ENCODE measurements around the gene RCOR3.

RCOR3 gene

GRCh38 chr1:211328866-211329475, 69.8 kb downstream of the RCOR3 start:
- no peak for TF ChIP-seq CTCF (IDR thresholded peaks at IDR 0.05; ENCODE audit: extremely low read depth, missing control alignments)
- DNase-seq (ENCODE audit: low spot score), result no peak

- DNase-seq (ENCODE audit: low spot score), result peak; percentile 51
- no peak for TF ChIP-seq CTCF (IDR thresholded peaks at IDR 0.05; ENCODE audit: extremely low read depth, missing control alignments)
These were observed 70.6 kb downstream of the RCOR3 start for GRCh38 chr1:211329764-211330201.

GRCh38 chr1:211330282-211330936, 71.2 kb downstream of the RCOR3 start:
- no peak for TF ChIP-seq CTCF (IDR thresholded peaks at IDR 0.05; ENCODE audit: extremely low read depth, missing control alignments)
- no peak for DNase-seq (ENCODE audit: low spot score)

GRCh38 chr1:211331011-211331709, 72.0 kb downstream of the RCOR3 start:
- no peak for TF ChIP-seq CTCF (IDR thresholded peaks at IDR 0.05; ENCODE audit: extremely low read depth, missing control alignments)
- DNase-seq (ENCODE audit: low spot score), result no peak

GRCh38 chr1:211332036-211332616, 73.0 kb downstream of the RCOR3 start:
- TF ChIP-seq CTCF (IDR thresholded peaks at IDR 0.05; ENCODE audit: extremely low read depth, missing control alignments), result no peak
- no peak for DNase-seq (ENCODE audit: low spot score)

- no peak for DNase-seq (ENCODE audit: low spot score)
- TF ChIP-seq CTCF (IDR thresholded peaks at IDR 0.05; ENCODE audit: extremely low read depth, missing control alignments), result no peak
These were observed 73.7 kb downstream of the RCOR3 start for GRCh38 chr1:211332830-211333229.

- DNase-seq (ENCODE audit: low spot score), result no peak
- TF ChIP-seq CTCF (IDR thresholded peaks at IDR 0.05; ENCODE audit: extremely low read depth, missing control alignments), result no peak
These were observed 74.7 kb downstream of the RCOR3 start for GRCh38 chr1:211333906-211334305.
